Iris pigment epithelial cell (primary cell): ENCODE measurements around the gene SH3RF2.
"Not testable (repeated sequence)": the region's sequence is repeated elsewhere in the genome, so short reads cannot be mapped to it uniquely, and the experiment has no call there.

ENCODE experiments used
- DNase-seq: peaks from one replicate; pipeline ENCODE4 v3.0.0-alpha.2; 2011; ENCODE audit warnings: low read depth

SH3RF2 gene

GRCh38 chr5:146006470-146007190 lies 70.3 kb downstream of the SH3RF2 start:
- DNase-seq = no peak

GRCh38 chr5:146007270-146007669 lies 70.9 kb downstream of the SH3RF2 start:
- DNase-seq = no peak

- no peak for DNase-seq
These were observed 71.6 kb downstream of the SH3RF2 start for GRCh38 chr5:146007989-146008388.

- DNase-seq = no peak
These were observed 72.6 kb downstream of the SH3RF2 start for GRCh38 chr5:146009020-146009419.

GRCh38 chr5:146010447-146010846 lies 74.1 kb downstream of the SH3RF2 start:
- not testable (repeated sequence) for DNase-seq

- DNase-seq = no peak
These were observed 77.4 kb downstream of the SH3RF2 start for GRCh38 chr5:146013761-146014160.

GRCh38 chr5:146015001-146015400 lies 78.6 kb downstream of the SH3RF2 start:
- DNase-seq = no peak

GRCh38 chr5:146016764-146017484 lies 80.5 kb downstream of the SH3RF2 start:
- no peak for DNase-seq

GRCh38 chr5:146018514-146019375 lies 82.4 kb downstream of the SH3RF2 start:
- peak; percentile 26 for DNase-seq

- no peak for DNase-seq
These were observed 83.7 kb downstream of the SH3RF2 start for GRCh38 chr5:146020100-146020499.

- DNase-seq = no peak
These were observed 87.7 kb downstream of the SH3RF2 start for GRCh38 chr5:146024034-146024433.

GRCh38 chr5:146025114-146025680 lies 88.8 kb downstream of the SH3RF2 start:
- DNase-seq = no peak

- no peak for DNase-seq
These were observed 89.3 kb downstream of the SH3RF2 start for GRCh38 chr5:146025681-146026080.

- DNase-seq = no peak
These were observed 90.1 kb downstream of the SH3RF2 start for GRCh38 chr5:146026307-146027010.

- DNase-seq = peak; percentile 4
These were observed 91.4 kb downstream of the SH3RF2 start for GRCh38 chr5:146027751-146028150.

GRCh38 chr5:146032911-146033310 lies 96.5 kb downstream of the SH3RF2 start:
- no peak for DNase-seq

GRCh38 chr5:146034127-146034526 lies 97.7 kb downstream of the SH3RF2 start:
- no peak for DNase-seq

- no peak for DNase-seq
These were observed 98.2 kb downstream of the SH3RF2 start for GRCh38 chr5:146034605-146035004.

- DNase-seq = no peak
These were observed 103.0 kb downstream of the SH3RF2 start for GRCh38 chr5:146039420-146039819.

GRCh38 chr5:146040527-146040926 lies 104.1 kb downstream of the SH3RF2 start:
- DNase-seq = no peak

- DNase-seq = no peak
These were observed 104.9 kb downstream of the SH3RF2 start for GRCh38 chr5:146041180-146041789.
